ENCODE results near the gene ZNF688. TPM values are rescaled to one million over a fixed set of nuclear protein-coding genes. Genes with fewer than 3 reads are reported as not detected.

Gene ZNF688
- total and polyA plus RNA-seq, 2 of the 8 experiments (the other 6 are each of a cell fraction or from before 2014, with no cell fraction given), result 2.7 to 3.5 TPM

GRCh38 chr16:30526137-30526822 is 45.2 kb downstream of the ZNF688 start, which contains the start of gene ZNF768:
ZNF768 (minus strand) TSS chr16:30526566; CDS start chr16:30526413, 153 bp downstream.
- CTCF ChIA-PET (ENCODE audit: partially characterized antibody), result interaction anchor here (1.3 to 2.1 kb wide), 5 partner anchors 8 to 96 kb away, joined by 4 to 11 read pairs (median 4); partner anchors contain the start of genes DCTPP1 and ZNF747
- 5% methylated on average over 12 of the region's 73 CpGs; no CpG with 5 or more reads in 1 of the 2 experiments for WGBS, 2 experiments (ENCODE audit: extremely low coverage in 1 of 2, insufficient coverage in 1 of 2, insufficient read length in 1 of 2, insufficient replicate concordance in 2 of 2, low coverage in 1 of 2, low lambda C conversion rate in 2 of 2, missing lambda C conversion rate in 1 of 2)
- peak within 1 kb of the TSS; percentile 83 for H3K18ac ChIP-seq (ENCODE audit: extremely low read depth, low read length)
- no peak for TF ChIP-seq ATF3 (IDR thresholded peaks at IDR 0.05; ENCODE audit: insufficient read depth, low read depth, low read length)
- peak; percentile 97 to 98 for TF ChIP-seq SIN3A (conservative IDR thresholded peaks at IDR 0.05 in 1 of 2, IDR thresholded peaks at IDR 0.05 in 1 of 2; ENCODE audit: low read depth in 1 of 2, low read length in 2 of 2)
- no peak for TF ChIP-seq RNF2 (IDR thresholded peaks at IDR 0.05; ENCODE audit: borderline replicate concordance, low read depth, low read length, missing control alignments, poor library complexity, severe bottlenecking)
- 0 out of 2 replicates have a peak, but pooled peaks have one; percentile 5 for TF ChIP-seq TEAD4 (IDR thresholded peaks at IDR 0.05; ENCODE audit: low read depth, low read length)

More at GRCh38 chr16:30526137-30526822, 45.2 kb downstream of the ZNF688 start, which contains the start of gene ZNF768:
- POLR2A ChIA-PET (ENCODE audit: partially characterized antibody), result interaction anchor here (1.0 to 5.7 kb wide), 12 partner anchors 9 to 279 kb away, joined by 3 to 48 read pairs (median 5); partner anchors contain the start of genes CD2BP2, DCTPP1, ZNF688 and ZNF689
- Histone ChIP-seq H2AK5ac (ENCODE audit: low read depth, low read length) (no peak within 1 kb of the TSS), H3K4ac (replicated peaks; ENCODE audit: insufficient read length, low read depth, low read length) (no peak within 1 kb of the TSS), H2BK15ac (ENCODE audit: low read length) (peak within 1 kb of the TSS; percentile 61; the same call in 1 of the 2 replicates), H3K36me3 (ENCODE audit: control insufficient read depth in 2 of 4, insufficient read depth in 4 of 4, low read length in 3 of 4) (peaks cover 0 to 11% (median 2%) of the 10 kb centered on the region in 4 experiments; a peak in 1 of 8 replicates), H2BK5ac (ENCODE audit: low read depth, low read length) (peak within 1 kb of the TSS; percentile 97), H4K91ac (replicated peaks; ENCODE audit: insufficient read length, low read length) (peak within 1 kb of the TSS; percentile 96), H3K9me3 (ENCODE audit: insufficient read depth in 2 of 2, low read depth in 1 of 2, low read length in 1 of 2) (no peaks in the 10 kb centered on the region), H2BK12ac (ENCODE audit: low read depth, low read length) (peak within 1 kb of the TSS; percentile 84; the same call in 1 of the 2 replicates), H2AFZ (ENCODE audit: low read length) (peak within 1 kb of the TSS; percentile 56; the same call in 1 of the 2 replicates), H3K9ac (replicated peaks in 1 of 4; ENCODE audit: extremely low read depth in 1 of 4, low read depth in 3 of 4, low read length in 3 of 4) (peak within 1 kb of the TSS; percentile 61 to 85 (median 74)), H3K27me3 (replicated peaks in 1 of 4; ENCODE audit: control insufficient read depth in 3 of 4, extremely low read depth in 1 of 4, insufficient read depth in 3 of 4, low read length in 3 of 4) (no peaks in the 10 kb centered on the region), H3K79me1 (ENCODE audit: low read depth, low read length) (peaks cover 2% of the 10 kb centered on the region; the same call in 1 of the 2 replicates), H3K4me3 (ENCODE audit: extremely low read depth in 1 of 4, insufficient read depth in 2 of 4, low read depth in 3 of 4, low read length in 4 of 4) (peak within 1 kb of the TSS; percentile 71 to 99 (median 94)), H3K4me2 (ENCODE audit: insufficient read depth in 1 of 2, low read depth in 2 of 2, low read length in 2 of 2) (peak within 1 kb of the TSS; percentile 81 to 89), H3K56ac (replicated peaks; ENCODE audit: insufficient read length, low read depth, low read length) (peak within 1 kb of the TSS; percentile 96), H3K23ac (ENCODE audit: insufficient read length) (no peak within 1 kb of the TSS), H4K5ac (ENCODE audit: insufficient read length, low read depth, low read length) (peak within 1 kb of the TSS; percentile 92), H2BK120ac (replicated peaks; ENCODE audit: low read depth, low read length) (peak within 1 kb of the TSS; percentile 54), H3K79me2 (ENCODE audit: control insufficient read depth in 1 of 2, insufficient read depth in 2 of 2, low read length in 2 of 2) (no peaks in the 10 kb centered on the region), H3K23me2 (ENCODE audit: low read depth, low read length) (peaks cover 2% of the 10 kb centered on the region; the same call in 1 of the 2 replicates), H4K8ac (ENCODE audit: extremely low read depth, insufficient read depth, low read length) (peak within 1 kb of the TSS; percentile 82), H3K4me1 (replicated peaks in 1 of 4; ENCODE audit: control insufficient read depth in 3 of 4, insufficient read depth in 4 of 4, low read length in 3 of 4) (peaks cover 3 to 6% (median 6%) of the 10 kb centered on the region in 4 experiments; a peak in 6 of 7 replicates), H4K20me1 (replicated peaks in 1 of 2; ENCODE audit: control insufficient read depth in 1 of 2, insufficient read depth in 2 of 2, low read length in 2 of 2) (peaks cover 0 to 7% of the 10 kb centered on the region in 2 experiments), H2BK20ac (ENCODE audit: low read length) (no peak within 1 kb of the TSS), H3K27ac (ENCODE audit: low read depth, low read length) (peak within 1 kb of the TSS; percentile 93), H3K14ac (ENCODE audit: insufficient read length) (no peak within 1 kb of the TSS)
- DNase-seq (ENCODE audit: low read depth in 1 of 2, low spot score in 2 of 2) (peak in 1 of 2 experiments; percentile 81), FAIRE-seq (no peak)

Measured in H1 (cell line).